OCI-LY7 (cell line): ENCODE results near the gene DBNL.

Experiments used
- CTCF ChIP-seq: fragments of 200-600 bp; sonication (generic); conservative IDR thresholded peaks from 2 replicates; pipeline ENCODE4 v1.5.1; 2014; ENCODE audit warnings: mild to moderate bottlenecking, antibody characterized with exemption, low read length, moderate library complexity, mixed read lengths
- EZH2phosphoT487 ChIP-seq: fragments of 200-600 bp; sonication (generic); IDR thresholded peaks from 2 replicates; pipeline ENCODE4 v1.6.1; 2018; ENCODE audit warnings: low read depth, borderline replicate concordance, mild to moderate bottlenecking, mixed run types, antibody characterized with exemption, low read length, moderate library complexity, mixed read lengths

GRCh38 chr7:44082541-44083207 lies 38.2 kb downstream of the DBNL start:
- TF ChIP-seq CTCF (no peak), EZH2phosphoT487 (no peak)
